ENCODE measurements around the gene FBF1. TPM values are rescaled to one million over a fixed set of nuclear protein-coding genes. Genes with fewer than 3 reads are reported as not detected.

The FBF1 gene
- total RNA-seq, 3 donors from 2014 or later: 7.7 to 18.7 (median 17.7) TPM

DNA sequence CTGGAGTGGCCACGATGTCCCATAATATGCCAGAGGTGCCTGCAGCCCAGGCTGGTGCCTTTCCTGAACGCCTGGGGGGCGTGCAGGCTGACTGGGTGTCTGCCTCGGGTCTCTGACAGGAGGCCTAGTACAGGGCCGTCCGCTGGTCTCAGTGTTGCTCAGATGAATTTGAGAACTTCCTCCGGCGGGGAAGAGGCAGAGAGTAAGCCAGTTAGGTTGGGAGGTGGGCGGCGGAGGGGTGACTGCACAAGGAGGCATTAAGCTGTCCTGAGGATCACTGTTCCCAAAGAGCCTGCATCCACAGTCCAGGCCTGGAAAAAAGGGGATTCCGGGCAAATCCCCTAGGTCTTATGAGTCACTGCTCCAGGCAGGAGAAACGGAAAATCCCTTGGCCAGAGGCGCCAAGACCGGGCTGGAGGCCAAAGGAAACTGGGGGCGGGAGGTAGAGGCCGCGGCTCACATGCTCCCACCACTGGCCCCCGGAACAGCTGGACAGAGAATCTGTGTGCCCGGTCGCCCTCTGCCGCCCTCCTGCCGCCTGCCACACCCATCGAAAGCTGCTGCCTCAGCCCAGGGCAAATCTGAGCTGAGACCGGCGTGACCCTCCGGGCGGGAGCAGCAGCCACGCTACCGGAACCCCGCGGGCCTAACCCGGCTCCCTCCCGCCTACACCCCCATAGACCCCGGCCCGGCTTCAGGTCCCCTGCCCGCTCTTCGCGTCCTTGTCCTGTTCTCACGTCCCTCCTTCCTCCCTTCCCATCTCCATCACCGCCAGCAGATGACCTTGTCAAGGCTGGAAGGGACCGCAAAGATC lies 63.7 kb downstream of the FBF1 start:
- H3K36me3 ChIP-seq: no peaks in the 10 kb centered on the region
- no peaks in the 10 kb centered on the region for H3K9me3 ChIP-seq
- H3K4me1 ChIP-seq: peaks cover 15 to 43% of the 10 kb centered on the region in 2 donors
- intact Hi-C loops (cut with DNase I; ENCODE audit: low total_unique reads): no loop called here
- TF ChIP-seq, protein P1, sequence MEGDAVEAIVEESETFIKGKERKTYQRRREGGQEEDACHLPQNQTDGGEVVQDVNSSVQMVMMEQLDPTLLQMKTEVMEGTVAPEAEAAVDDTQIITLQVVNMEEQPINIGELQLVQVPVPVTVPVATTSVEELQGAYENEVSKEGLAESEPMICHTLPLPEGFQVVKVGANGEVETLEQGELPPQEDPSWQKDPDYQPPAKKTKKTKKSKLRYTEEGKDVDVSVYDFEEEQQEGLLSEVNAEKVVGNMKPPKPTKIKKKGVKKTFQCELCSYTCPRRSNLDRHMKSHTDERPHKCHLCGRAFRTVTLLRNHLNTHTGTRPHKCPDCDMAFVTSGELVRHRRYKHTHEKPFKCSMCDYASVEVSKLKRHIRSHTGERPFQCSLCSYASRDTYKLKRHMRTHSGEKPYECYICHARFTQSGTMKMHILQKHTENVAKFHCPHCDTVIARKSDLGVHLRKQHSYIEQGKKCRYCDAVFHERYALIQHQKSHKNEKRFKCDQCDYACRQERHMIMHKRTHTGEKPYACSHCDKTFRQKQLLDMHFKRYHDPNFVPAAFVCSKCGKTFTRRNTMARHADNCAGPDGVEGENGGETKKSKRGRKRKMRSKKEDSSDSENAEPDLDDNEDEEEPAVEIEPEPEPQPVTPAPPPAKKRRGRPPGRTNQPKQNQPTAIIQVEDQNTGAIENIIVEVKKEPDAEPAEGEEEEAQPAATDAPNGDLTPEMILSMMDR (IDR thresholded peaks at IDR 0.05): no peak
- TF ChIP-seq POLR2A (IDR thresholded peaks at IDR 0.05): no peak
- TF ChIP-seq POLR2AphosphoS5 (IDR thresholded peaks at IDR 0.05): peak in 2 of 3 donors; percentile 71 to 92
- no peaks in the 10 kb centered on the region for H3K27me3 ChIP-seq
- peak overlapping the region; percentile 58 to 94 (median 63) for H3K4me3 ChIP-seq
- H3K27ac ChIP-seq: peak overlapping the region; percentile 95 to 97
- DNase-seq (ENCODE audit: low spot score in 2 of 2): peak; percentile 71 to 82

DNA sequence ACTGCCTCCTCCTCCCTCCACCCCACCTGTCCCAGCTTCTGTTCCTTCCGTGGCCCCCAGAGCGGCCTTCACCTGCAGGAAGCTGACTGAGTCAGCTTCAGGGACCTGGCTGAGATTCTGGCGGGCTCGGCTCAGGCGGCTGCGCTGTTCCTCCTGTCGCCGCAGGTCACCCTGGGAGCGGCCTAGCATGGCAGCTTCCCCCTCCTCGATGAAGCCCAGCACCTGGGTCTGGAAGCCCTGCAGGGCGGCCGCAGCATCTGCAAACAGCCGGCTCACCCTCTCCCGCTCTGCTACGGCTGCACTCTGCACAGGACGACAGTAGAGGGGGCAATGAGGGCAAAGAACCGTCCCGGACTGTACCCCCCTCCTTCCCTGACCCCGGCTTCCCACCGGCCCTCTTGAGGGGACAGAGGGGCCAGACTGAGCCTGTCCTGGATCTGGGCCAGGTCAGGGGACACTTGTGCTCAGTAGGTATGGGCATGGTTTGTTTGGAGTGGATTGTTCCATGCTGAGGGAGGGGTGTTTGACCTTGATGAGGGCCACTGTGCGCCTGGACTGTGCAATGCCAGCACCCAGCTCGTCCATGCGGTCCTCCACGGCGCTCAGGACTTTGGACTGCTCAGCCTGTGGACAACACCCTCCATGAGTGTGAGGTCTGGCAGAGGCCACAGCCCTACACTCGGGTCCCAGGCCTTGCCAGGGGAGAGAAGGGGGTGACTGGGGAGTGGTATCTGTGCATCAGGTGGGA lies 64.5 kb downstream of the FBF1 start:
- intact Hi-C loops (cut with DNase I; ENCODE audit: low total_unique reads): no loop called here

DNA sequence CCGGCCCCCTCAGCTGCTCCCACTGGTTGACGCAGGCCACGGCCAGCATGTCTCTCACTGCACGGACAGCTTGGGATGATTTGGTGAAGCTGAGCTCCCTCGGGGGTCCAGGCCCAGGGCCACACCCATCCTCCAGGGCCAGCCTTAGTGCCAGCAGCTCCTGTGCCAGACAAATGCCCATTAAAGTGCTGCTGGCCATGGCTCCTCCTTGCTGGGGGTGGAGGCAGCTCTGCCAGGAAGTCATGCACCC lies 65.0 kb downstream of the FBF1 start:
- peak; percentile 70 to 82 for DNase-seq (ENCODE audit: low spot score in 2 of 2)
- Histone ChIP-seq H3K27me3 (no peaks in the 10 kb centered on the region), H3K4me1 (peaks cover 15 to 43% of the 10 kb centered on the region in 2 donors), H3K4me3 (peak overlapping the region; percentile 58 to 94 (median 63)), H3K27ac (peak overlapping the region; percentile 95 to 97), H3K36me3 (no peaks in the 10 kb centered on the region), H3K9me3 (no peaks in the 10 kb centered on the region)
- intact Hi-C loops (cut with DNase I; ENCODE audit: low total_unique reads): no loop called here
- TF ChIP-seq POLR2A (IDR thresholded peaks at IDR 0.05): no peak
- TF ChIP-seq, protein P1 (IDR thresholded peaks at IDR 0.05): no peak
- TF ChIP-seq POLR2AphosphoS5 (IDR thresholded peaks at IDR 0.05): peak in 1 of 3 donors; percentile 41

More for the DNA sequence above, 64.5 kb downstream of the FBF1 start:
- Histone ChIP-seq H3K9me3 (no peaks in the 10 kb centered on the region), H3K4me1 (peaks cover 15 to 43% of the 10 kb centered on the region in 2 donors), H3K27me3 (no peaks in the 10 kb centered on the region), H3K36me3 (no peaks in the 10 kb centered on the region), H3K27ac (peak overlapping the region; percentile 95 to 97), H3K4me3 (peak overlapping the region; percentile 58 to 94 (median 63))
- no peak for DNase-seq (ENCODE audit: low spot score in 2 of 2)
- TF ChIP-seq, protein P1 (IDR thresholded peaks at IDR 0.05): peak in 2 of 3 donors; percentile 11 to 13
- no peak for TF ChIP-seq POLR2A (IDR thresholded peaks at IDR 0.05)
- no peak for TF ChIP-seq POLR2AphosphoS5 (IDR thresholded peaks at IDR 0.05)

DNA sequence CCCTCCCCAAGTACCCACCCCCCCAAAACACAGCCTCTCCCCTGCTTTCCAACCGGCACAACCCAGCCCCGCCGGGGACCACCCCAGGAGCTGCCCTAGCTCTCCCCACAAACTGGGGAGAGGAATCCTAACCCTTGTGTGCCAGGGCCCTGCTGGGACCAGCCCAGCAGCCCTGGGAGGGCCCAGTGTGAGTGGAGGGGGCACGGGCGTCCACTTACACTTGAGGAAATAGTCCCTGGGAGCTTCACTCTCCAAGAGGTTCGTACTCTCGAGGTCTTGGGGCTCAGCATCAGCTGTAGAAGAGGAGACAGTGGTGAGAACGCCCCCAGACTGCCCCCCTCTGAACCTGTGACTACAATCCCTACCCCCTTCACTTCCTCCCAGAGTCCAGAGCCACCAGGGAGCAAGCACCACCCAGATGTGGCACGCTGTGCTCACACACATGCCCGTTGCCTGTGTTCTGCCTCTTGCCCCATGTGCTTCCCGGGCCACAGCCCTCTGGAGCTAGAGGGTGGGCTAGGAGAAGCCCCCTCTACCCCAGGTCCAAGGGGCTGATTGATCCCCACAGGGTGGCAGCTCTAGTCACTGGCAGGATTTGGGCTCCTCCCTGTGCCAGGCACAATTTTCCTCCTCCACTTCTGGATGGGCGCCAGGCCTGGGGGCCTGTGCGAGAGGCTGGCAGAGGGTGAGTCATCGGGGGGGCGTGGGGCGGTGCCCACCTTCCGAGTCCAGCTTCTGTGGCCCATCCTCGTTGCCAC lies 65.5 kb downstream of the FBF1 start:
- TF ChIP-seq, protein P1 (IDR thresholded peaks at IDR 0.05): no peak
- TF ChIP-seq POLR2A (IDR thresholded peaks at IDR 0.05): no peak
- peak in 1 of 3 donors; percentile 17 for TF ChIP-seq POLR2AphosphoS5 (IDR thresholded peaks at IDR 0.05)
- no peak for DNase-seq (ENCODE audit: low spot score in 2 of 2)
- Histone ChIP-seq H3K9me3 (no peaks in the 10 kb centered on the region), H3K4me3 (peak overlapping the region in 2 of 3 donors; percentile 63 to 94), H3K27me3 (no peaks in the 10 kb centered on the region), H3K27ac (peak overlapping the region; percentile 95 to 97), H3K4me1 (peaks cover 15 to 43% of the 10 kb centered on the region in 2 donors), H3K36me3 (no peaks in the 10 kb centered on the region)
- intact Hi-C loops (cut with DNase I; ENCODE audit: low total_unique reads): no loop called here

Measured in breast epithelium (tissue), 4 donors.